B cell (primary cell): Measurements from ENCODE around the gene DGCR8.

Experiments used
- CTCF ChIP-seq: fragments of 200-600 bp; IDR thresholded peaks from one replicate; pipeline ENCODE4 v1.8.0; 2022; ENCODE audit warnings: antibody characterized with exemption, mild to moderate bottlenecking
- EZH2 ChIP-seq: IDR thresholded peaks from 2 replicates; pipeline ENCODE4 v1.6.1; 2012; ENCODE audit warnings: borderline replicate concordance, low read depth, mild to moderate bottlenecking, moderate library complexity, low read length; ENCODE audit not compliant: insufficient read depth, poor library complexity, severe bottlenecking

- TF ChIP-seq CTCF (no peak), EZH2 (no peak)
Observed at GRCh38 chr22:20036535-20037392, 43.3 kb upstream of the DGCR8 start.
